Muscle layer of duodenum (tissue), 2 donors: ENCODE data around the gene TSPAN7.

Experiments used
- H3K27ac ChIP-seq: one replicate; pipeline ENCODE4 v1.7.0; 2013; ENCODE audit warnings: mild to moderate bottlenecking, low read length
- H3K27me3 ChIP-seq: one replicate; pipeline ENCODE4 v1.7.0; 2013; ENCODE audit warnings: low read depth, mild to moderate bottlenecking, control low read depth, low read length
- H3K36me3 ChIP-seq, 2 donors: one replicate each; pipeline ENCODE4 v1.7.0; 2013; ENCODE audit warnings: low read length in 2 of 2, control low read depth in 1 of 2, mild to moderate bottlenecking in 1 of 2; ENCODE audit not compliant: insufficient read depth in 2 of 2, control insufficient read depth in 1 of 2
- H3K4me1 ChIP-seq, 2 donors: one replicate each; pipeline ENCODE4 v1.7.0; 2013; ENCODE audit warnings: low read length in 2 of 2, mild to moderate bottlenecking in 2 of 2, control low read depth in 1 of 2, moderate library complexity in 1 of 2; ENCODE audit not compliant: insufficient read depth in 2 of 2, control insufficient read depth in 1 of 2
- H3K4me3 ChIP-seq, 2 donors: one replicate each; pipeline ENCODE4 v1.7.0; 2013; ENCODE audit warnings: low read length in 2 of 2, low read depth in 1 of 2, mild to moderate bottlenecking in 1 of 2
- H3K9me3 ChIP-seq, 2 donors: one replicate each; pipeline ENCODE4 v1.7.0; 2013; ENCODE audit warnings: low read length in 2 of 2, control low read depth in 1 of 2, mild to moderate bottlenecking in 1 of 2; ENCODE audit not compliant: control insufficient read depth in 1 of 2
- donor health status: healthy.

The TSPAN7 gene

GRCh38 chrX:38649221-38649620 is 87.9 kb downstream of the TSPAN7 start:
- no peaks in the 10 kb centered on the region for H3K27me3 ChIP-seq
- no peak overlapping the region for H3K27ac ChIP-seq
- no peaks in the 10 kb centered on the region for H3K9me3 ChIP-seq
- H3K36me3 ChIP-seq = no peaks in the 10 kb centered on the region
- no peaks in the 10 kb centered on the region for H3K4me1 ChIP-seq
- H3K4me3 ChIP-seq = no peak overlapping the region

- H3K27me3 ChIP-seq = no peaks in the 10 kb centered on the region
- no peaks in the 10 kb centered on the region for H3K9me3 ChIP-seq
- no peak overlapping the region for H3K4me3 ChIP-seq
- H3K4me1 ChIP-seq = no peaks in the 10 kb centered on the region
- no peaks in the 10 kb centered on the region for H3K36me3 ChIP-seq
- no peak overlapping the region for H3K27ac ChIP-seq
These were observed 88.6 kb downstream of the TSPAN7 start for GRCh38 chrX:38649674-38650647.

- Histone ChIP-seq H3K36me3 (no peaks in the 10 kb centered on the region), H3K27me3 (no peaks in the 10 kb centered on the region), H3K27ac (no peak overlapping the region), H3K4me3 (no peak overlapping the region), H3K4me1 (no peaks in the 10 kb centered on the region), H3K9me3 (no peaks in the 10 kb centered on the region)
These were observed 90.6 kb downstream of the TSPAN7 start for GRCh38 chrX:38651625-38652601.

GRCh38 chrX:38652934-38653442 is 91.6 kb downstream of the TSPAN7 start:
- H3K27ac ChIP-seq = no peak overlapping the region
- no peaks in the 10 kb centered on the region for H3K36me3 ChIP-seq
- H3K27me3 ChIP-seq = no peaks in the 10 kb centered on the region
- H3K4me1 ChIP-seq = no peaks in the 10 kb centered on the region
- no peak overlapping the region for H3K4me3 ChIP-seq
- no peaks in the 10 kb centered on the region for H3K9me3 ChIP-seq

- Histone ChIP-seq H3K4me1 (no peaks in the 10 kb centered on the region), H3K27ac (no peak overlapping the region), H3K27me3 (no peaks in the 10 kb centered on the region), H3K4me3 (no peak overlapping the region), H3K9me3 (no peaks in the 10 kb centered on the region), H3K36me3 (no peaks in the 10 kb centered on the region)
These were observed 93.0 kb downstream of the TSPAN7 start for GRCh38 chrX:38654302-38654701.

- Histone ChIP-seq H3K36me3 (no peaks in the 10 kb centered on the region), H3K4me3 (no peak overlapping the region), H3K9me3 (no peaks in the 10 kb centered on the region), H3K27me3 (no peaks in the 10 kb centered on the region), H3K4me1 (no peaks in the 10 kb centered on the region), H3K27ac (no peak overlapping the region)
These were observed 95.1 kb downstream of the TSPAN7 start for GRCh38 chrX:38656350-38656915.

GRCh38 chrX:38657562-38657961 is 96.2 kb downstream of the TSPAN7 start:
- H3K4me3 ChIP-seq = no peak overlapping the region
- no peaks in the 10 kb centered on the region for H3K27me3 ChIP-seq
- H3K4me1 ChIP-seq = no peaks in the 10 kb centered on the region
- no peaks in the 10 kb centered on the region for H3K9me3 ChIP-seq
- no peaks in the 10 kb centered on the region for H3K36me3 ChIP-seq
- no peak overlapping the region for H3K27ac ChIP-seq

- no peaks in the 10 kb centered on the region for H3K27me3 ChIP-seq
- H3K9me3 ChIP-seq = no peaks in the 10 kb centered on the region
- no peaks in the 10 kb centered on the region for H3K4me1 ChIP-seq
- H3K4me3 ChIP-seq = no peak overlapping the region
- H3K36me3 ChIP-seq = no peaks in the 10 kb centered on the region
- H3K27ac ChIP-seq = no peak overlapping the region
These were observed 99.2 kb downstream of the TSPAN7 start for GRCh38 chrX:38660395-38661102.

- H3K9me3 ChIP-seq = no peaks in the 10 kb centered on the region
These were observed 99.7 kb downstream of the TSPAN7 start for GRCh38 chrX:38661103-38661441.

GRCh38 chrX:38661561-38661960 is 100.2 kb downstream of the TSPAN7 start:
- no peaks in the 10 kb centered on the region for H3K27me3 ChIP-seq
- H3K4me1 ChIP-seq = no peaks in the 10 kb centered on the region
- no peaks in the 10 kb centered on the region for H3K9me3 ChIP-seq
- H3K4me3 ChIP-seq = no peak overlapping the region
- no peaks in the 10 kb centered on the region for H3K36me3 ChIP-seq
- no peak overlapping the region for H3K27ac ChIP-seq

More at GRCh38 chrX:38661103-38661441, 99.7 kb downstream of the TSPAN7 start:
- H3K36me3 ChIP-seq = no peaks in the 10 kb centered on the region
- H3K27me3 ChIP-seq = no peaks in the 10 kb centered on the region
- H3K4me3 ChIP-seq = no peak overlapping the region
- H3K4me1 ChIP-seq = no peaks in the 10 kb centered on the region
- no peak overlapping the region for H3K27ac ChIP-seq
